ENCODE data around the gene VPS9D1.
A peak's percentile ranks its signal among the peaks of the same experiment; 100 is the strongest.
"Not testable (repeated sequence)": the region's sequence is repeated elsewhere in the genome, so short reads cannot be mapped to it uniquely, and the experiment has no call there.

Gene VPS9D1

DNA sequence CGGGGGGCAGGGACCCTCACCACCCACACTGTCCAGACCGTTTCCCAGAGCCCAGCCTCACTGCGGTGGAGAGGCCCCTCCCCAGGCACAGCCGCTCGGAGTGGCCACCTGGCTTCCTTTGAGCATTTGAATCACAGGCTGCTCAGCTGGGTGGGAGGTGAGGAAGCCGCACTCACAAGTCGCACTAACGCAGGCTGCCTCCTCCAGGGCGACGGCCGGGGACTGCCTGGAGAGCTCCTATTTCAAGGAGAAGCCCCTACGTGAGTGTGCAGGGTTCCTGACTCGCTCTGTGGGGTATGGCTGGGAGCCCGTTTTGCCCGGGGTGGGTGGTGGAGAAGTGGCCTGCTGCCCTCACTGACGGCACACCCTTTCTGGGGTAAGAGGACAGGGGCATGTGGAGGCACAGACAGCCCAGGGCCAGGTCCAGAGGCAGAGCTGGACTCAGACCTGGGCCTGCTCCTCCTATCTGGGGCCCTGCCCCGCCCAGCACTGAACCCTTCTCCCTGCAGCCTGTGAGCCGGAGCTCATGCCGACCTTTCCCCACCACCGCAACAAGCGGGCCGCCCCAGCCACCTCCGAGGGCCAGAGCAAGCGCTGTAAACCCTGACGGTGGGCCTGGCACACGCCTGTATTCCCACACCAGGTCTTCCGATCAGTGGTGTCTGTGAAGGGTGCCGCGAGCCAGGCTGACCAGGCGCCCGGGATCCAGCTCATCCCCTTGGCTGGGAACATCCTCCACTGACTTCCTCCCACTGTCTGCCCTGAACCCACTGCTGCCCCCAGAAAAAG lies 25.4 kb downstream of the VPS9D1 start:
- no peak for DNase-seq (ENCODE audit: low read depth in 2 of 3, low spot score in 2 of 3)

DNA sequence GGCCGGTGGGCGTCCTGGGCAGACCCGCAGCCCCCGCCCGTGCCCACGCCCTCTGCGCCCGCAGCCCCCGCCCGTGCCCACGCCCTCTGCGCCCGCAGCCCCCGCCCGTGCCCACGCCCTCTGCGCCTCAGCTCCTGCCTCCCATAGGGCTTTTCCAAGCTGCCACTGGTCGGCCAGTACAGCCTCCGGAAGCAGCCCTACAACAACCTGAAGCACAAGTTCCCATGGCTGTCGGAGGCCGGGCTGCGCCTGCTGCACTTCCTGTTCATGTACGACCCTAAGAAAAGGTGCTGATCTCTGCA lies 26.0 kb downstream of the VPS9D1 start:
- DNase-seq (ENCODE audit: low read depth in 2 of 3, low spot score in 2 of 3): not testable (repeated sequence)

GRCh38 chr16:89693931-89694783 lies 26.5 kb downstream of the VPS9D1 start:
- no peak for DNase-seq (ENCODE audit: low read depth in 2 of 3, low spot score in 2 of 3)

- no peak for DNase-seq (ENCODE audit: low read depth in 2 of 3, low spot score in 2 of 3)
Measured at GRCh38 chr16:89693289-89693731, 27.4 kb downstream of the VPS9D1 start.

- DNase-seq (ENCODE audit: low read depth in 2 of 3, low spot score in 2 of 3): no peak
Measured at GRCh38 chr16:89691986-89692569, 28.6 kb downstream of the VPS9D1 start.

DNA sequence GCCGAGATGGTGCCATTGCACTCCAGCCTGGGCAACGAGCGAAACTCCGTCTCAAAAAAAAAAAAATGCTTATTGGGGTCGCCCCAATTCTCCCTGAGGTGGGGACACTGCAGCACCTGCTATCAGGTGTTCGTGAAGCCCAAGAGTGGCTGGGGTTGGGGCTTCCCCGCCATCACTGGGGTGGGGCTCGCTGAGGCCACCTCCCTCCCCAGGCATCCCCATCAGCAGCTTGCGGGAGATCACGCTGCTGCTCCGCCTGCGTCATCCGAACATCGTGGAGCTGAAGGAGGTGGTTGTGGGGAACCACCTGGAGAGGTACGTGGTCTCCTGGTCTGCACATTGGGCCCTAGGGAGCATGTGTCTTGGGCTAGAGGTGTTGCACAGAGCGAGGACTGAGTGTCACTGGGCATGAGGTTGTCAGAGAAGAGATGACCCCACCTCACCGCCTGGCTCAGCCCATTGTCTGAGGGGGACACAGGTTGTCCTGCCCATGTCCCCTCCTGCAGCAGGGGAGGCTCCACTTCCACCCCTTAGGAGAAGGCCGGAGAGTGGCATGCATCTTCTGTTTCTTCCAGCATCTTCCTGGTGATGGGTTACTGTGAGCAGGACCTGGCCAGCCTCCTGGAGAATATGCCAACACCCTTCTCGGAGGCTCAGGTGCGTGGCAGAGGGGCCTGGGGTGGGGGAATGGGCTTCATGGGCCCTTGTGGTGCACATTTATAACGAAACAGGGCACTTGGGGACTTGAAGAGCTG lies 29.3 kb downstream of the VPS9D1 start:
- DNase-seq (ENCODE audit: low read depth in 2 of 3, low spot score in 2 of 3): no peak

- no peak for DNase-seq (ENCODE audit: low read depth in 2 of 3, low spot score in 2 of 3)
Measured at GRCh38 chr16:89690392-89690901, 30.3 kb downstream of the VPS9D1 start.

GRCh38 chr16:89689621-89690020 lies 31.1 kb downstream of the VPS9D1 start:
- DNase-seq (ENCODE audit: low read depth in 2 of 3, low spot score in 2 of 3): not testable (repeated sequence)

GRCh38 chr16:89689142-89689541 lies 31.6 kb downstream of the VPS9D1 start:
- DNase-seq (ENCODE audit: low read depth in 2 of 3, low spot score in 2 of 3): no peak

DNA sequence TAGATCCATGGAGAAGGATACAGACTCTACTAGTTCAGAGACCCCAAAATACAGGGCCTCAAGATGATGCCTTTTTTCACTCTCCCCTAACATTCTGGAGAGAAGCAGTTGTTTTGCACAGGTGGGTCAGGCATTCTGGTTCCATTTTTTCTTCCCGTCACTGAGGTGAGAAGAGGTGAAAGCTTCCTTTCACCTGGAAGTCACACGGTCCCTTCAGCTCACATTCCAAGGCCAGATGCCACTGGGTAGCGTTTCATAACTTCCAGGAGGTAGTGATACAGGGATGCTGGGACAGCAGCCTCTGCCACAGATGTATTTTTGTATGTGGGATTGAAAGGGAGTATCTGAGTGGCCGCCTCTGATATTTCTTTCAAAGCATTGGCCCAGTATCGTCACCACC lies 32.3 kb downstream of the VPS9D1 start:
- no peak for DNase-seq (ENCODE audit: low read depth in 2 of 3, low spot score in 2 of 3)

GRCh38 chr16:89687092-89687940 lies 33.4 kb downstream of the VPS9D1 start:
- no peak for DNase-seq (ENCODE audit: low read depth in 2 of 3, low spot score in 2 of 3)

DNA sequence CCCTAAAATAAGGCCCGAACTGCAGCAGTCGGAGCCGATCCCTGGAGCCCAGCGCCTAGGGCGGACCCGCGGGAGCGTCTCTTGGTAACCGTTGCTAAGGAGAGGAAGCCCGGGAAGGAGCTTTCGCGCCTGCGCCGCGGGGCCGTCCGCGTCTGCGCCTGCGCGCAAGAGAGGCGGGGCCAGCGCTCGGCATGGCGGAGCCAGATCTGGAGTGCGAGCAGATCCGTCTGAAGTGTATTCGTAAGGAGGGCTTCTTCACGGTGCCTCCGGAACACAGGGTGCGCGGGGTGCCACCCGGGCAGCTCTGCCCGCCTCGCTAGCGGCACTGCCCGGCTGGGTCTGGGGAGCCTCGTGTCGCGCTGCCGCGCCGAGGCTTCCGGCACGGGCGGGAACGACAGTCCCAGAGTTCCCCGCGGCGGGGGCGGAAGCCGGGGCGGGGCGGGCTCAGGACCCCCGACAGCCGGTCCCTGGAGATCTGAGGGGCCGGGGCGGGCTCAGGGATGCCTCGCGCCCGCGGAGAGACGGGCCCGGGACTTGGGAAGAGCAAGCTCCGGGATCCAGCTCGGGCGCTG lies 34.1 kb downstream of the VPS9D1 start, which contains the start of gene CDK10:
Gene CDK10 (plus strand): TSS at position 170 of the 572 bp plus-strand sequence. CDS start 22 bp downstream, at position 192.
- DNase-seq (ENCODE audit: low read depth in 2 of 3, low spot score in 2 of 3): peak; percentile 87 to 91 (median 88)

DNA sequence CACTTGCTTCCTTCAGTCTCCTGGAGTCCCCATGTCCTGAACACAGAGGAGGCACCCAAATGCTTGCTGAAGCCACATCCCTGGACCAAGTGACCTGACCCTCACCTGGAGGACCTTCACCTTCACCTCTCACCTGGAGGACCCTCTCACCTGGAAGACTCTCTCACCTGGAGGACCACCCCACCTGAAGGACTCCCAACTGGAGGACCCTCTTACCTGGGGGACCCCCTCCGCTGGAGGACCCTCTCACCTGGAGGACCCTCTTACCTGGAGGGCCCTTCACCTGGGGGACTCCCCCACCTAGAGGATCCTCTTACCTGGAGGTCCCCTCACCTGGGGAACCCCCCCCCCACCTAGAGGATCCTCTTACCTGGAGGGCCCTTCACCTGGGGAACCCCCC lies 34.8 kb downstream of the VPS9D1 start:
- DNase-seq (ENCODE audit: low read depth in 2 of 3, low spot score in 2 of 3): no peak

GRCh38 chr16:89678258-89678657 lies 42.4 kb downstream of the VPS9D1 start:
- DNase-seq (ENCODE audit: low read depth in 2 of 3, low spot score in 2 of 3): no peak

GRCh38 chr16:89672177-89672941 lies 48.3 kb downstream of the VPS9D1 start:
- no peak for DNase-seq (ENCODE audit: low read depth in 2 of 3, low spot score in 2 of 3)

- not testable (repeated sequence) for DNase-seq (ENCODE audit: low read depth in 2 of 3, low spot score in 2 of 3)
Measured at GRCh38 chr16:89671565-89671964, 49.1 kb downstream of the VPS9D1 start.

DNA sequence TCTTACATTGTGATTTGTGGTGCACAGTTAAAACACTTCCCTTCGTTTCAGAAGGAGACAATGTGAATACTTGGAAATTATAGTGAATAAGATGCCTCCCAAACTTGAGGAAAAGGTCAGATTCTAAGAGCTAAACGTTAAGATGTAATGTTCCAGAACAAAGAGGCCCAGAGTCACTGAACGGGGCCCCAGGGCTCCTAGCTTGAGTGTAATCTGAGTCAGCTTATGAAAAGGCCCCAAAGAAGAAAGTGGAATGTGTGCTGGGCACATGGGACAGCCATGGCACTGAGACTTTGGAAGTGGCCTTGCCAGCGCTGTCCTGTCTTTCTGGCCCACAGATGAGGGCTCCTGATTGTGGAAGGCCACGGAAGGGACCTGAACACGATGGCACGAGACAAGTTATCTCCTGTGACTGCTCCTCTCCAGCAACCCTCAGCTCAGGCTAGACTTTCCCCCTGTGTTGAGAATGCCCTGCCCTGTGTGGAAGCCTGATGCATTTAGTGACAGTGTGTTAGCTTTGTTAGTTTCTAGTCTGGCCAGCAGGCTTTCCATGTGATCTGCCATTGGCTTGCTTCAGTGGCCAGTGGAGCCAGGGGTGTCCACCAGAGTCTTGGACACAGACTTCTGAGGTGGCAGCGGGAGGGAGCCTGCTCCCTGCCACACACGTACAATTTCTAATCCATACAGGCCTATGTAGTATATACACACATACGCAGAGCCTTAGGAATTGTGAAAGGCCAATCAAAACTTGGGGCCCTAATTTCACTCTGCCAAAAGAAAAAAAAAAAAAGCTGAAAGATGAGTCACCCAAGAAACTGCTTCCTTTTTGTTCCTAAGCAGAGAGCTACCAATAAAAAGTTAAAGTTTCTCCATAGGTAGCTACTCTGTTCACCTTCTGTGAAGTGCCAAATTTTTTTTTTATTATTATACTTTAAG lies 49.9 kb downstream of the VPS9D1 start:
- DNase-seq (ENCODE audit: low read depth in 2 of 3, low spot score in 2 of 3): no peak

- no peak for DNase-seq (ENCODE audit: low read depth in 2 of 3, low spot score in 2 of 3)
Measured at GRCh38 chr16:89669755-89670154, 50.9 kb downstream of the VPS9D1 start.
